GM12878 (cell line): ENCODE results near the gene WFIKKN1. TPM values are rescaled to one million over a fixed set of nuclear protein-coding genes. Genes with fewer than 3 reads are reported as not detected.

Experiments used
- BHLHE40 ChIP-seq, 2 experiments: fragments of 450-650 bp in 1 of 2; IDR thresholded peaks; 2 replicates each; pipeline ENCODE4 v1.6.1; 2011 to 2017; ENCODE audit warnings: low read depth in 2 of 2, borderline replicate concordance in 1 of 2, improper control_type of control experiment in 1 of 2, low read length in 1 of 2, mild to moderate bottlenecking in 1 of 2
- CBX3 ChIP-seq: fragments of 200-600 bp; sonication (generic); IDR thresholded peaks from 2 replicates; pipeline ENCODE4 v1.6.1; 2016; ENCODE audit warnings: low read depth, borderline replicate concordance
- DPF2 ChIP-seq: fragments of 450-650 bp; IDR thresholded peaks from 2 replicates; pipeline ENCODE4 v1.6.1; 2017; ENCODE audit warnings: mild to moderate bottlenecking
- ELK1 ChIP-seq: IDR thresholded peaks from 2 replicates; pipeline ENCODE4 v1.6.1; 2012; ENCODE audit warnings: low read depth, low read length, improper control_type of control experiment
- EP300 ChIP-seq, 2 experiments: fragments of 150-350 bp in 1 of 2; IDR thresholded peaks; 2 replicates each; pipeline ENCODE4 v1.6.1; 2011 to 2012; ENCODE audit warnings: low read depth in 2 of 2, low read length in 2 of 2, borderline replicate concordance in 1 of 2, improper control_type of control experiment in 1 of 2, inconsistent platforms in 1 of 2; ENCODE audit not compliant: control insufficient read depth in 1 of 2
- HCFC1 ChIP-seq: fragments of 150-350 bp; IDR thresholded peaks from 2 replicates; pipeline ENCODE4 v1.6.1; 2014; ENCODE audit warnings: low read length
- HDGF ChIP-seq: fragments of 450-650 bp; IDR thresholded peaks from 2 replicates; pipeline ENCODE4 v1.6.1; 2016; ENCODE audit warnings: antibody characterized with exemption
- HSF1 ChIP-seq: fragments of 150-350 bp; IDR thresholded peaks from 2 replicates; pipeline ENCODE4 v1.6.1; 2014; ENCODE audit warnings: mild to moderate bottlenecking, low read depth, low read length
- IKZF2 ChIP-seq, 2 experiments: fragments of 450-650 bp; IDR thresholded peaks; 2 replicates each; pipeline ENCODE4 v1.6.1; 2017; ENCODE audit warnings: mild to moderate bottlenecking in 2 of 2, moderate library complexity in 2 of 2
- IRF4 ChIP-seq: IDR thresholded peaks from 2 replicates; pipeline ENCODE4 v1.6.1; 2011; ENCODE audit warnings: low read depth, low read length
- LARP7 ChIP-seq: fragments of 450-650 bp; IDR thresholded peaks from 2 replicates; pipeline ENCODE4 v1.6.1; 2017; ENCODE audit warnings: mild to moderate bottlenecking
- MTA3 ChIP-seq: IDR thresholded peaks from 2 replicates; pipeline ENCODE4 v1.6.1; 2012; ENCODE audit warnings: low read length, inconsistent platforms, borderline replicate concordance
- PAX8 ChIP-seq: fragments of 450-650 bp; IDR thresholded peaks from 2 replicates; pipeline ENCODE4 v1.6.1; 2017; ENCODE audit warnings: mild to moderate bottlenecking, moderate library complexity
- POU2F2 ChIP-seq: IDR thresholded peaks from 3 replicates; pipeline ENCODE4 v1.6.1; 2011; ENCODE audit warnings: low read depth, mild to moderate bottlenecking, low read length, borderline replicate concordance
- RBBP5 ChIP-seq: fragments of 200-600 bp; sonication (generic); conservative IDR thresholded peaks from 2 replicates; pipeline ENCODE4 v1.6.1; 2016
- RELA ChIP-seq: fragments of 450-650 bp; IDR thresholded peaks from 2 replicates; pipeline ENCODE4 v1.8.0; 2014; ENCODE audit warnings: borderline replicate concordance; ENCODE audit not compliant: partially characterized antibody
- REST ChIP-seq: IDR thresholded peaks from 2 replicates; pipeline ENCODE4 v1.6.1; 2012; ENCODE audit warnings: mild to moderate bottlenecking, low read depth, low read length
- SMARCA5 ChIP-seq: fragments of 450-650 bp; IDR thresholded peaks from 2 replicates; pipeline ENCODE4 v1.6.1; 2017; ENCODE audit warnings: mild to moderate bottlenecking
- TAF1 ChIP-seq: IDR thresholded peaks from 2 replicates; pipeline ENCODE4 v1.6.1; 2011; ENCODE audit warnings: mild to moderate bottlenecking, low read depth, low read length, borderline replicate concordance
- TARDBP ChIP-seq: IDR thresholded peaks from 2 replicates; pipeline ENCODE4 v1.6.1; 2016; ENCODE audit warnings: borderline replicate concordance
- USF2 ChIP-seq: IDR thresholded peaks from 2 replicates; pipeline ENCODE4 v1.6.1; 2011; ENCODE audit warnings: low read depth, low read length, improper control_type of control experiment, borderline replicate concordance
- ZBED1 ChIP-seq: IDR thresholded peaks from 2 replicates; pipeline ENCODE4 v1.6.1; 2016; ENCODE audit warnings: borderline replicate concordance
- ZZZ3 ChIP-seq: IDR thresholded peaks from 2 replicates; pipeline ENCODE4 v1.6.1; 2011; ENCODE audit warnings: low read depth; ENCODE audit not compliant: control insufficient read depth, insufficient read length
- polyA plus RNA-seq, 11 experiments: library from polyadenylated mRNA; depleted of rRNA in 4 of 11; unstranded in 6 of 11; stranded (reverse) in 5 of 11; fragments of >200 nt; fragmentation: Nextera tagmentation in 4 of 11; fragmentation: Illumina TruSeq in 1 of 11; extraction: Ambion mirVana in 4 of 11; extraction: Trizol in 1 of 11; gene quantifications; 1 replicate in 1 of 11; 2 replicates in 10 of 11; pipeline versions ENCODE4 v1.2.1 to v1.2.3, GENCODE V29; 2011 to 2016; ENCODE audit warnings: inconsistent platforms in 2 of 11, missing spikeins in 2 of 11, low read depth in 1 of 11
- total RNA-seq, 4 experiments: library from RNA; depleted of rRNA in 3 of 4; stranded (reverse); fragments of >200 nt in 3 of 4; fragmentation: Illumina TruSeq in 1 of 4; extraction: Trizol in 1 of 4; gene quantifications; 2 replicates each; pipeline versions ENCODE4 v1.2.1 to v1.2.3, GENCODE V29; 2013 to 2021

Gene WFIKKN1
- total and polyA plus RNA-seq, 10 of the 15 experiments (the other 5 are each of a cell fraction or from before 2014, with no cell fraction given) = 0.01 to 0.41 (median 0.05) TPM; not detected in 2

- TF ChIP-seq ELK1 = peak; percentile 81
- no peak for TF ChIP-seq IRF4
- peak; percentile 58 for TF ChIP-seq RELA
- no peak for TF ChIP-seq RBBP5
- peak; percentile 78 for TF ChIP-seq DPF2
- TF ChIP-seq HCFC1 = peak; percentile 64
- TF ChIP-seq HSF1 = no peak
- no peak for TF ChIP-seq REST
- TF ChIP-seq SMARCA5 = no peak
- no peak for TF ChIP-seq CBX3
- TF ChIP-seq MTA3 = no peak
- TF ChIP-seq ZZZ3 = no peak
- TF ChIP-seq HDGF = no peak
- TF ChIP-seq LARP7 = peak; percentile 82; the same call in 1 of the 2 replicates
- no peak for TF ChIP-seq PAX8
- TF ChIP-seq TAF1 = peak; percentile 25; the same call in 1 of the 2 replicates
- TF ChIP-seq IKZF2 (IDR thresholded peaks at IDR 0.05) = no peak
- no peak for TF ChIP-seq TARDBP
- no peak for TF ChIP-seq ZBED1
- peak; percentile 92 for TF ChIP-seq USF2
- TF ChIP-seq EP300 (IDR thresholded peaks at IDR 0.05; ENCODE audit: borderline replicate concordance in 1 of 2, control insufficient read depth in 1 of 2, low read depth in 2 of 2, low read length in 2 of 2) = no peak
- no peak for TF ChIP-seq POU2F2
- peak; percentile 52 to 89; a peak in 3 of 4 replicates for TF ChIP-seq BHLHE40 (IDR thresholded peaks at IDR 0.05; ENCODE audit: borderline replicate concordance in 1 of 2, low read depth in 2 of 2, low read length in 1 of 2)
Measured at GRCh38 chr16:648781-649589, 18.2 kb downstream of the WFIKKN1 start, which contains the start of gene WDR90 (continued).
